GM21825 (cell line): ENCODE data around the gene SLC26A2.
"Not testable (repeated sequence)": the region's sequence is repeated elsewhere in the genome, so short reads cannot be mapped to it uniquely, and the experiment has no call there.

Experiments used
- ATAC-seq: cut with Tn5 transposase; IDR thresholded peaks from one replicate; pipeline ENCODE4 v1.9.1; 2021; ENCODE audit warnings: mild to moderate bottlenecking, moderate library complexity; ENCODE audit not compliant: unreplicated experiment

The SLC26A2 gene

DNA sequence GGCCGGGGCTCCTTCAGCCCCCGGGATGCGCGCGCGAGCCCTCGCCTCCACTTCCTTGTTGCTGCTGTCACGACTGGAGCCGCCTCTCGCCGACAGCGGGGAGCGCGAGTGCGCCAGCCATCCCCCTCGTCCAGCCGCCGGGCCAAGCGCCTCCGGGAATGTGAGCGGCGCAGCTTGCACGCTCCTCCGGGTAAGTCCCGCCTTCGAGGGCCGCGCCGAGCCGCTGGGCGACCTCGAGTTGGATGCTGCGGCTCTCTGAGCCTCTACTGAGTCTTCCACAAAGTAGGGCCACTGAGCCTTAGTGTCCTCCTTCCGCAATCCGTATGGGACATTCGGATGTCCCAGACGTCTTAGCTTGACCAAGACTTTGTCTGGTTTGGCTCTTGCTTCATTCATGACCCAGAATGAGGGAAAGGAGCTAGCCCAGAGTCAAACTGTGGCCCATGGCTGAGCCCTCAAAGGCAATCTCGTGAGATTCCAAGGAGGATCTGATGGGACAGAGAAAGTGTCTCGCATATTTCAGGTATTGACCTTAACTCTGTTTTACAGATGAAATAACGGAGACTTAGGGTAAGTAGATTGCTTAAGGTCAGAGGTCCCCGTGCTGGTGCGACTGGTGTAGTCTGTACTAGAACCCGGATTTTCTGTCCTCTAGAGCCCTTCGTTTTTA is 40.6 kb downstream of the SLC26A2 start:
- no peak for ATAC-seq

DNA sequence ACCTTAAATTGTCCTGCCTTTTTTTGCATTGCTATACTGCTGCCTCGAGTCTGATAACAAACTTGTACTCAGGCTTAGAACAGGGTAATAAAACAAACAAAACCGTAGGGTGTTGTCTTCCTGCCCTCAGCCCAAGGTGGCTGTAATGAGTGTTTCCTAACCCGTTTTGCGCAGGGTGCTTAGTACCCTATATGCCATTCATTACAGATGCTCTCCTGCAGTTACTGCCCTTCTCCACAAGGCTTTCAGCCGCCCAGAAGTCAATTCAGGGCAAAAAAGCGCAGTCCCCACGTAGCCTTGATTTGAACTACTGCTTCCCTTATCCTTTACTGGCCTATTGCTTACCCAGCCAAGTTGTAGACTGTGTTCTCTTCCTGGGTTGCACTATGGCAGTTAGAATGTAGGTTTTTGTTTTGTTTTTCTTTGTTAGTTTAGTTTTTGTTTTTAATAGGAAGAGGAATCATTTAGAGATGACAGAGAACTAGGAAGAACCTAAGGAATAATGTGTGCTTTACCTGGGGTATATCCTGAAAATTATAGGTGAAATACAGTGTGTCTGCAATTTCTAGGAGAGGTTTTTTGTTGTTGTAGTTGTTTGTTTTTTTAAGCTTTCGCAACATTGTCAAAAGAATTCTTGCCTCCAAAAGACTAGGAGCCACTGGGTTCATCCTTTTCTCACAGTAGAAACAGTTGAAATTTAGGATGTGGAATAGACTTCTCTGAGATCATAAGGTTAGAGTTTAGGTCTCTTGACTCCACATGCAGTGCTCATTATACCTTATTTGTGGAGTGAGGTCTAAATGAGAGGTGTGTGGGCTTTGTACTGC is 41.3 kb downstream of the SLC26A2 start:
- peak; percentile 66 for ATAC-seq

DNA sequence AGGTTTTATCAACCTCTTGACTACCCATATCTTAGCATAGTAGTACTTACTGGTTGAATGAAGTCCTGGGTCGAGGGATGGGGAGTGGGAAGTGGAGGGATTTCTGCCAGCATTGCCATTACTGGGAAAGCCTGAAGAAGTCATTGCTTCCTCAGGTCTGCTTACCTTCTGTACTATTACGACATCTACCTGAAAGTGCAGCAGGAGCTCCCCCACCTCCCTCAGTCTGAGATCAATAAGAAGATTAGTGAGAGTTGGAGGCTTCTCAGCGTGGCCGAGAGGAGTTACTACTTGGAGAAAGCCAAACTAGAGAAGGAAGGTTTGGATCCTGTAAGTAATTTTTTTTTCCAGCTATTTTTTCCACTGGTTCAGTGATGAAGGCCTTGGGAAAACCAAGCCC is 45.8 kb downstream of the SLC26A2 start:
- no peak for ATAC-seq

DNA sequence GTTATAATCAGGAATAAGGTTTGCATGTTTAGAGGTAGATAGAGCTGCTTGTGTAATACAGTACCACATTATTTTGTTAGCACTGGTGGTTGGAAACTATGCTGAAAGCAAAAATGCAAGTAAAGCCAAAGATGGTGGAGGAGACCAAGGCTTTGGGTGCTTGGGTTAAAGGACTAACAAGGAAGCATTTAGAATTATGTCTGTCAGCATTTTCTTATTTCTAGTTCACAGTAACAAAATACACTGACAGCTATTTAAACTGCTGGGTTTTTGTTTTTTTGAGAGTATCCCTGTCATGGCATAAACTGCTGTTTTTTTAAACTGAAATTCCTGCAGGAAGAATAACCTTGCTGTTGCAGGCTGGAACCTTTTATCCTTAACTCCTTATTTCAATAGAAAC is 46.5 kb downstream of the SLC26A2 start:
- ATAC-seq: no peak

DNA sequence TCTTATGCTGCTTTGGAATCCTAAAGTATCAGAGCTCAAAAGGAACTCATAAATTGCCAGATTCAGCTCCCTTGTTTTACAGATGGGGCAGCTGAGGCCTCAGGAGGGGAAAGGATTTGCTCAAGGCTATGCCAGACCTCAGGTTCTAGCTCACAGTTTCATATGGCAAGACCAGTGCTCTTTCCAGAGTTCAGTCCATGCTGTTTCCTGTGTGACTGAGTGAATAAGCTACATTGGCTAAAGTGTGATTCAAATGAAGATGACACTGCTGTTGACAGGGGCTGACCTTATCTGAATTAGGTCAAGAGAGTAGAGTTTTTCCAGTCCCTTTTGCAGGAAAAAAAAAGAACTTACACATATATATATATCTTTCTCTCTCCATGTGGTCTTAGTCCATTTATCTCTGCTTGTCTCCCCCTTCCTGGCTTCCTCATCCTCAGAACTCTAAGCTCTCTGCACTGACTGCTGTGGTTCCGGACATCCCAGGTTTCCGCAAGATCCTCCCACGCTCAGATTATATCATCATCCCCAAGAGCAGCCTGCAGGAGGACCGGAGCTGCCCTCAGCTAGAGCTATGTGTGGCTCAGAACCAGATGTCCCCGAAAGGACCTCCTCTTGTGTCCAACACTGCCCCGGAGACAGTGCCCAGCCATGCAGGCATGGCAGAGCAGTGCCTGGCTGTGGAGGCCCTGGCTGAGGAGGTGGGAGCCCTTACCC is 49.3 kb downstream of the SLC26A2 start:
- ATAC-seq: no peak

DNA sequence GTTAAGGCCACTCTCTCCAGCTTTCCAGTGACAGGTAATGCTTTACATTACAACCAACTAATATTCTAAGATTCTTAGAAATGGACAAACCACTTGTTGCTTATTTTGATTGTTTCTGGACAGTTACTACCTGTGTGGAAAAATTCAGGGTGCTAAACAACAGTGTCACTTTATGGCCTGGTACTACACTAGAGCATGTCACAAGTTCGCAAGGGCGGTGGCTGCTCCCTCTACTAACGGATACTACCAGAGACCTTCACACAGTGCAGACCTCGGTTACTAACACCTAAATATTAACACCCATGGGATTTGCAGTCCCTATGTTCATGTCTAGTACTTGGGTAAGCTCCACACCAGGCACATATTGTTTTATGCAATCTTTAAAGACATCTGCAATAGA is 53.4 kb downstream of the SLC26A2 start:
- no peak for ATAC-seq

DNA sequence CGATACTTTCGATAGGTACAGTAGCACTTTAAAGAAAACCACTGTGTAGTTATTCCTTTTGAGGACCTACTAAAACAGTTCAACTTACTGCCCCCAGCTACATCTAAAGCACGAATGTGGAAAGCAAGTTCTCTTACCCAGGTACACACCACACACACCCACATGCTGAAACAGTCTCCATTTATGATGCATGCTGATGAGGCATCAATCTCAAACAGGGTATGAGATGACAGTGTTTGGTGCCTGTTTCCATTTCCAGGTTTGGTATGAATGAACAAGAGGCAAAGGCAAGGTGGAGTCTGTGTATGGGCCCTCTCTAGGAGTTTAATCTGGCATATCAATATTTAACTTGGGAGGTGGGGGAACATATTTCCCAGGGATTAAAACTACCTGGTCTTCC is 53.9 kb downstream of the SLC26A2 start:
- no peak for ATAC-seq

DNA sequence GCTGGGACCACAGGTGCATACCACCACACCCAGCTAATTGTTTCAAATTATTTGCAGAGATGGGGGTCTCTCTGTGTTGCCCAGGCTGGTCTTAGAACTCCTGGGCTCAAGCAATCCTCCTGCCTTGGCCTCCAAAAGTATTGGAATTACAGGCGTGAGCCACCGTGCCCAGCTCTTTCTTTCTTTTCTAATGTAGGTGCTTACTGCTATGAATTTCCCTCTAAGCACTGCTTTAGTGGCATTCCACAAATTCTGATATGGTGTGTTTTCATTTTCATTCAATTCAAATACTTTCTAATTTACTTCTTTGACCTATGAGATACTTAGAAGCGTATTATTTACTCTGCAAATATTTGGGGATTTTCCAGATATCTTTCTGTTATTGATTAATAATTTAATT is 54.9 kb downstream of the SLC26A2 start:
- ATAC-seq: no peak

DNA sequence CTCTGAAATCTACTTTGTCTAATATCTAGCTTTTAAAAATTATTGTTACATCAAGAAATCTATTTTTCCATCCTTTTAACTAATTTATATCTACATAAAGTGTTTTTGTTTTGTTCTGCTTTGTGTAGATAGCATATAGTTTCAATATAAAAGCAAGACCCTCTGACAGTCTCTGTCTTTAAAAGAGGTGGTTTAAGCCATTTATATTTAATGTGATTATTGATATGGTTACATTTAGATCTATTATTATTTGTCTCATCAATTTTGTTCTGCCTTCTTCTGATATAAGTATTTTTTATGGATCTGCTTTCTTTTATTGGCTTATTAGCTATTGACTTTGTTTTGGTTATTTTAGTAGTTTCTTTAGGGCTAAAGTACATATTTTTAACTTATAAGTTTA is 56.0 kb downstream of the SLC26A2 start:
- ATAC-seq: no peak

DNA sequence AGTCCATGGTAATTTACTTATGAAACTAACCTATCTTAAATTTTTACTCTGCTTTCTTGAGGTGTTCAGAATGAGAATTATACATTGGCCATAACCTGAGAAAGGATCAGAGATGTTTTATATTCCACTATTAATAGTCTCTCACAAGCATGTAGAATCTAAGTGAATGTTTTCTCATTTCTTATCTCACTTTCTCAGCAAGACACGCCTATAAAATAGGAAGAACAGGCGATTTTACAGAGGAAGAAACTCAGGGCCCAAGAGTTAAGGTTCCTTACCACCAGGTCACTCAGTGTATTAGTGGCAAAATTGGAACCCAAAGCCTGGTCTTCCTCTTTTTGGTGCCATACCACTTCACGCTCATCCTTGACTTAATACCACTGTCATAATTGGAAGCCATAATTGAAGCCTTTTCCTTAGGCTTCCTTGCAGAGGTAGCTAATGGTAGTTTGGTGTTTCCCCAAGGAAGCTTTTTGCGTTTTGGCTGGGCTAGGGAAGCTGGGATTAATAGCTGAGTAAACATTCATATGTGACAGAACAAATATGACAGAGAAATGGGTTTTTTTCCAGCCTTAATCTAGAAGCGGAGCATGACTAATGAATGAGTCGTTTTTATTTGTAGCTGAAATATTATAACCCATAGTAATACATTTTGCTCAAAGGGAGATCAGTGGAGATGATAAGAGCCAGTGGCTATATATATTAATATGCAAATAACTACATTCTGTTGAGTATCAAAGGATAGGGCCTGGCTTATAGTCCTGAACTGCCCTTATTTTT is 56.9 kb downstream of the SLC26A2 start:
- no peak for ATAC-seq

DNA sequence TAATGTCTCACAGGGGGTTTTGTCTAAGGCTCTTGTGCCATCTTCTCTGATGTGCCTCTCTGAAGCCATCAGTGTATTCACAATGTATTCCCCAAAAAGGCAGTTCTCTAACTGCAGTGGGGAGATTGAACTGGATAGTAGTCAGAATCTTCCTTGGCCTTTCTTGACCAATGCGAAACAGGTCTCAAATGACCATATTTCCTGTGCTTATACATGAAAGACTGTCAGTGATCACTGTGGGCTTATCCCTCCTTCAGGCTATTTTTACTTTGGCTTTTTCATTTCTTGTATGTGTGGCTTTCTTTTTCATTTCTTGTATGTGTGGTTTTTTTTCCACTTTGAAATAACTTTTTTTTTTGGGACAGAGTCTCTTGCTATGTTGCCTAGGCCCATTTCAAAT is 59.7 kb downstream of the SLC26A2 start:
- ATAC-seq: no peak

DNA sequence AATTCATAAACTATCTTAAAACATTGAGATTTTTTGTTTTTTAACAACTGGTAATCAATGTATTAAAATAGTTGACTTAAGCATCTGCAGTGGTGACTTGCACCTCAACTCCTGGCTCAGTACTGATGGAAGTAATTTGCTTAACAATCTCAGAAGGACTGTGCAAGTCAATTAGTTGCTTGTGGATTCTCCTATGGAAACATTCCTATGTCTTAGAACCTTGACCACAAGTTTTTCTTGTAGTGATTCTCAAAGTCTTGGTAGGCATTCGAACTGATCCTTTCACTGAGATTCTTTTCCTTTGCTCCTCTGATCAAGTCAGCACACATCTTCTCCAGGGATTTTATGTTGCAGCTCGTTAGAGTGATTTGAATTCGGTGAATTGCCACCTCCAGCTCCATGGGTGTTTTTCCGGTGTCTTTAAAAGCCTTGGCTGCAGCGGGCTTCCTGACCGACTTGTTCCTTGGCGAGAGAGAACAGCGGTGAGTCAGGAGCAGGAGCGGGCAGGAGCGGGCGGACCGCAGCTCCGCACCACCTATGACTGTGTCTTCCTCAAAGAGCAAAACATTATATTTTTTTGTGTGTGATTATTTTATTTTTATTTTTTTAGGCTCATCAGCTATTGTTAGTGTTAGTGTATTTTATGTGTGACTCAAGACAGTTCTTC is 61.1 kb downstream of the SLC26A2 start:
- ATAC-seq: no peak

DNA sequence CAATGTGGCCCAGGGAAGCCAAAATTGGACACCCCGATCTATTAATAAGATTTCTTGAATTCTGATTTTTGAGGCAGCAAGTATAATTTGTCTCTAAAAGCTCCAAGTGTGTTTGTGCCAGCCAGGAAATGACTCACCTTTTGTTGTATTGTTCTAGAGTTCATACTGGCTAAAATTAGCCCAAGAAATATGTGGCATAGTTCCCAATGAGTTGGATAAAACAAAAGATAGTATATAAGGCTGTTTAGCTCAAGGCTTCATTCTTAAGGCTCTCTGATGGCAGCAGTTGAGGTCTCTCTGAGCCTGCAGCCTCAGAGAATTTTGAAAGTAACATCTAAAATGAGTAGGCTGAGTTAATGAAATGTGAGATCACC is 61.6 kb downstream of the SLC26A2 start:
- no peak for ATAC-seq

DNA sequence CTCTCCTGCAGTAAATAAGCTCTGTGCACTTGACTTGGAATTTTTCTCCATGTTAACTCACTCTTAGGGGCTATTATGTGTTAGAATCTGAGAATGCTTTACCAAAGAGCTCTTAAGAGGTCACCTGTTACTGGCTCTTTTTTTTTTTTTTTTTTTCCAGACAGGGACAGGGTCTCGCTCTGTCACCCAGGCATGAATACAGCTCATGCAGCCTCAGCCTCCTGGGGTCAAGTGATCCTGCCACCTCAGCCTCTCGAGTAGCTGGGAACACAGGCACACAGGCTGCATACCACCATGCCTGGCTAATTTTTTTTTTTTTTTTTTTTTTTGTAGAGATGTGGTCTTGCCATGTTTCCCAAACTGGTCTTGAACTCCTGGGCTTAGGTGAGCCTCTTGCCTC is 62.1 kb downstream of the SLC26A2 start:
- ATAC-seq: no peak

DNA sequence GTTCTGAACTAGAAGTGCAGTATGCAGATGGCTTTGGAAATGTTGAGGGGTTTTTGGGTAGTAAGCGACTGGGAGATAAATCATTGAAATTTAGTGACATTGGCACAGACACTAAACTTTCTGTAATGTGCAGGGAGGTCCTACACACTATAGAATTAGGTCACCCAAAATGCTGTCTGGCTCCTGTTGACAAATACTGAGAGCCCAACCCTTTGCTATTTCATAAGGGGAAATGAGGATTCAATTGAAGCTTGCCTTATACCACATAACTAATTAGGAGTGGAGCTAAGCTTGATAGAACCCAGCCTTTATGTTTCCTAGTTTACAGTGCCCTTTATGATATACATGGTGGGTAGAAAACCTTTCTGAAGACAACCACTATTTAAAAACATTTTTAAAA is 62.6 kb downstream of the SLC26A2 start:
- no peak for ATAC-seq

DNA sequence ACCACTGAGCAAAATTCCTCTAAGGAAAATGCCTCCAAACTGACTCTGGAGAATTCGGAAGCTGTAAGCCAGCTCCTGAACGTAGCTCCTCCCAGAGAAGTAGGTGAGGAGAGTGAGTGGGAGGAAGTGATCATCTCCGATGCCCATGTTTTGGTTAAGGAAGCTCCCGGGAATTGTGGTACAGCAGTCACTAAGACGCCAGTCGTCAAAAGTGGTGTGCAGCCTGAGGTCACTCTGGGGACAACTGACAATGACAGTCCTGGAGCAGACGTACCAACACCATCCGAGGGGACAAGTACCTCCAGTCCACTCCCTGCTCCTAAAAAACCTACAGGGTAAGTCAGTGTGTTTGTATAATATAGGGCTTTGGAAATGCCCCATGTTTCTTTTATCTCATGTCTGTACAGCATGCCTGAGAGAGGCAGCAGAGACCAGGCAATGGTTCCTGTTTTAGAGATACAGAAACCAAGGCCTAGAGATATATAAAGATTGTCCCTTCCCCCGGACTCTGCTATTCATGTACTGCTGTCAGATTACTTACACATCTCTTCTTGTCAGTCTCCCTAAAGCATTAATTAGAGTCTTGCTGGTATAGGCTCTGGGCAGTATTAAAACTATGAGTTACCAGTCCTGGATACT is 63.9 kb downstream of the SLC26A2 start:
- ATAC-seq: no peak

DNA sequence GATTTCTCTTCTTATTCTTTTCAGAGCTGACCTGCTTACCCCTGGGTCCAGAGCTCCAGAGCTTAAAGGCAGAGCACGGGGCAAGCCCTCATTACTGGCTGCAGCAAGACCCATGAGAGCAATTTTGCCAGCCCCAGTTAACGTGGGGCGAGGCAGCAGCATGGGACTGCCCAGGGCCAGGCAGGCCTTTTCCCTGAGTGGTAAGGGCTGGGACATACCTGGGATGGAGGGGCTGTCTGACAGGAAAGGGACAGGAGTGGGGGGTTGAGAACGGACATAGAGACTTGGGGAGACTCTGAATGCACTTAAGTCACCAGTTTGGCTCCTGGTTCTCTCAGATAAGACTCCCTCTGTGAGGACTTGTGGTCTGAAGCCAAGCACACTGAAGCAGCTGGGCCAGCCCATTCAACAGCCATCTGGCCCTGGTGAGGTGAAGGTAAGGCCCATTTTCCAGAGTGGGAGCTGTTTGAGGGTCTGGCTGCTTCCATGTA is 66.2 kb downstream of the SLC26A2 start:
- ATAC-seq: no peak

DNA sequence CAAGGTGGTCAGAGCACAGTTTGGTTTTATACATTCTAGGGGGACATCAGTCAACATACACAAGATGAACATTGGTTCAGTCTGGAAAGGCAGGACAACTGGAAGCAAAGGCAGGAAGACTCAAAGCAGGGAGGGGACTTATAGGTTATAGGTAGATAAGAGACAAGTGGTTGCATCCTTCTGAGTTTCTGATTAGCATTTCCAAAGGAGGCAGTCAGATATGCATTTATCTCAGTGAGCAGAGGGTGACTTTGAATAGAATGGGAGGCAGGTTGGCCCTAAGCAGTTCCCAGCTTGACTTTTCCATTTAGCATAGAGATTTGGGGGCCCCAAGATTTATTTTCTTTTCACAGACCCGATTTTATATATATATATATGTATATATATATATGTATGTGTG is 67.5 kb downstream of the SLC26A2 start:
- not testable (repeated sequence) for ATAC-seq

DNA sequence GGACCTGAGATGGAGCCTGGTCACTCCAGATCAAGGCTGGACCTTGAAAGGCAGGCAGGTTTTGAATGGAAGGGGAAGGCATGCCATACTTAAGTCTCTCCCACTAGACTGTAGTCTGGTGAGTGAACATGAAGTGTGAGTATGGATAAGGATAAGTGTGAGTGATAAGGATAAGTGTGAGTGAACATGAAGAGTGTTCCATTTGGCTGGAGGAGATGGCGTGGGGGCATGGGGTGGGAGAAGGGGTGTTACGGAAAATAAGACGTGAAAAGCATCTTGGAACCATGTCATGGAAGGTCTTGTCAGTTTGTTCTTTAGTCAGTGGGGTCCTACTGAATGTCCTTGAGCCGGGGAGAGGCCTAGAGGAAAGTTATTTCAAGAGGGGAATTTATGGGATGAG is 72.8 kb downstream of the SLC26A2 start:
- ATAC-seq: no peak

DNA sequence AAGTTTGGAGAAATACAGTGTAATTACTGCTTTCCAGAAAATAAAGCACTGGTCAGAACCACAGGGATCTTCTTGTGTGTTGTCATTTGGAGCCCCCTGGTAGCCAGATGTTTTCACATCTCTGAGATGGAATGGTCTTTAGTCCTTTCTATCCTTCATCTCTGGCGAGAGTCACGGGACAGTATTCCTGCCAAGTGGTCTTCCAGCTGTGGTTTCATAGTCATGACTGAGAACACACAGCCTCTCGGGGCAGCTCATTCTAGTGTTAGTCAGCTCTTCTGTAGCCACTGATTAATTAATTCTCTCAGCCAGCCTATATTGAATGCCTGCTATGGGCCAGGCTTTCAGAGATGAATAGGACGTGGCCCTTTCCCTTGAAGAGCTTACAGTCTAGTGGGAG is 74.1 kb downstream of the SLC26A2 start:
- ATAC-seq: no peak
